Endothelial cell of umbilical vein (primary cell): ENCODE results near the gene PPP1R3D. TPM values are rescaled to one million over a fixed set of nuclear protein-coding genes. Genes with fewer than 3 reads are reported as not detected.

Source experiments
- BruUV-seq: library from RNA; stranded (reverse); fragments of 400-500 nt; replicated peaks from 2 replicates; lab custom pipeline; 2021; lab: Mats Ljungman, UMichigan
- CTCF ChIA-PET: fragments of 300-600, 350-600 bp; sonication (Branson Sonifier 250); formaldehyde crosslinking; loops from one replicate; lab custom pipeline; 2021; ENCODE audit warnings: antibody characterized with exemption, inconsistent platforms; lab: Charles Lee
- POLR2A ChIA-PET: fragments of 300-600, 350-600 bp; sonication (Branson Sonifier 250); formaldehyde crosslinking; loops from one replicate; lab custom pipeline; 2021; ENCODE audit warnings: antibody characterized with exemption, inconsistent platforms; lab: Charles Lee
- DNase-seq: peaks from one replicate; pipeline ENCODE4 v3.0.0-alpha.2; 2011; ENCODE audit warnings: low read depth, low spot score
- FAIRE-seq: peaks from 2 replicates; lab custom pipeline; 2011; peaks lifted over from hg19 to GRCh38; lab: Jason Lieb, UNC
- H2AFZ ChIP-seq: 2 replicates; pipeline ENCODE4 v1.6.0; 2012; ENCODE audit warnings: low read depth, low read length, control low read depth, inconsistent platforms
- H3K27ac ChIP-seq: 2 replicates; pipeline ENCODE4 v1.5.1; 2011; ENCODE audit warnings: low read depth, mild to moderate bottlenecking, control low read depth, low read length, moderate library complexity; ENCODE audit not compliant: insufficient read depth
- H3K27me3 ChIP-seq, 2 experiments: 2 replicates each; pipeline versions ENCODE4 v1.6.0 to v1.6.1; 2011; ENCODE audit warnings: low read length in 2 of 2, mixed read lengths in 1 of 2; ENCODE audit not compliant: control insufficient read depth in 2 of 2, insufficient read depth in 2 of 2
- H3K36me3 ChIP-seq, 2 experiments: 2 replicates in 1 of 2; 3 replicates in 1 of 2; pipeline ENCODE4 v1.5.1; 2011; ENCODE audit warnings: low read length in 2 of 2, mild to moderate bottlenecking in 1 of 2, moderate library complexity in 1 of 2; ENCODE audit not compliant: control insufficient read depth in 2 of 2, insufficient read depth in 2 of 2; ENCODE audit errors: extremely low read depth in 1 of 2
- H3K4me1 ChIP-seq: 3 replicates; pipeline ENCODE4 v1.5.1; 2011; ENCODE audit warnings: mild to moderate bottlenecking, low read length; ENCODE audit not compliant: control insufficient read depth, insufficient read depth; ENCODE audit errors: extremely low read depth
- H3K4me2 ChIP-seq: 2 replicates; pipeline ENCODE4 v1.6.1; 2011; ENCODE audit warnings: low read length, control low read depth, mixed read lengths; ENCODE audit not compliant: insufficient read depth
- H3K4me3 ChIP-seq, 3 experiments: fragments of 200-600 bp in 1 of 3; sonication (generic), shearing (Covaris generic) in 1 of 3; replicated peaks in 1 of 3; 2 replicates each; pipeline ENCODE4 v1.5.1; 2011 to 2016; ENCODE audit warnings: control low read depth in 3 of 3, low read length in 3 of 3, mild to moderate bottlenecking in 2 of 3, inconsistent platforms in 1 of 3, low read depth in 1 of 3, moderate library complexity in 1 of 3; ENCODE audit not compliant: insufficient read depth in 1 of 3
- H3K79me2 ChIP-seq: 2 replicates; pipeline ENCODE4 v1.6.0; 2012; ENCODE audit warnings: low read length, inconsistent platforms; ENCODE audit not compliant: control insufficient read depth, insufficient read depth
- H3K9ac ChIP-seq: replicated peaks from 2 replicates; pipeline ENCODE3; 2011; ENCODE audit warnings: low read length, control low read depth; ENCODE audit not compliant: insufficient read depth; ENCODE audit errors: extremely low read depth
- H3K9me1 ChIP-seq: replicated peaks from 3 replicates; pipeline ENCODE4 v1.6.0; 2011; ENCODE audit warnings: mild to moderate bottlenecking, low read length; ENCODE audit not compliant: control insufficient read depth, insufficient read depth; ENCODE audit errors: extremely low read depth
- H3K9me3 ChIP-seq: replicated peaks from 2 replicates; pipeline ENCODE4 v1.5.1; 2012; ENCODE audit warnings: low read length, inconsistent platforms; ENCODE audit not compliant: control insufficient read depth, insufficient read depth
- H4K20me1 ChIP-seq: replicated peaks from 2 replicates; pipeline ENCODE3; 2011; ENCODE audit warnings: mild to moderate bottlenecking, low read length; ENCODE audit not compliant: control insufficient read depth, insufficient read depth; ENCODE audit errors: extremely low read depth
- CTCF ChIP-seq, 2 donors: IDR thresholded peaks; 1 replicate in 1 of 2; 2 replicates in 1 of 2; pipeline ENCODE4 v1.5.1; 2011; ENCODE audit warnings: low read length in 2 of 2, mild to moderate bottlenecking in 2 of 2, moderate library complexity in 2 of 2, control low read depth in 1 of 2, inconsistent platforms in 1 of 2, low read depth in 1 of 2; ENCODE audit not compliant: insufficient read depth in 1 of 2; ENCODE audit errors: extremely low read depth in 1 of 2
- EZH2 ChIP-seq: IDR thresholded peaks from 2 replicates; pipeline ENCODE4 v1.6.1; 2012; ENCODE audit warnings: borderline replicate concordance, low read depth, mild to moderate bottlenecking, moderate library complexity, low read length, inconsistent platforms; ENCODE audit not compliant: severe bottlenecking
- FOS ChIP-seq: IDR thresholded peaks from 2 replicates; pipeline ENCODE4 v1.6.1; 2011; ENCODE audit warnings: mild to moderate bottlenecking, low read length, moderate library complexity, borderline replicate concordance; ENCODE audit not compliant: insufficient read depth
- GATA2 ChIP-seq: IDR thresholded peaks from 2 replicates; pipeline ENCODE4 v1.7.0; 2011; ENCODE audit warnings: low read depth, mild to moderate bottlenecking, moderate library complexity, mixed read lengths, low read length; ENCODE audit not compliant: insufficient read length, insufficient read depth
- JUN ChIP-seq: IDR thresholded peaks from 2 replicates; pipeline ENCODE4 v1.6.1; 2011; ENCODE audit warnings: borderline replicate concordance, low read depth; ENCODE audit not compliant: insufficient read length, insufficient read depth
- MYC ChIP-seq: IDR thresholded peaks from one replicate; pipeline ENCODE4 v1.6.1; 2011; ENCODE audit warnings: mild to moderate bottlenecking, low read depth, low read length
- POLR2A ChIP-seq: IDR thresholded peaks from 2 replicates; pipeline ENCODE4 v1.6.1; 2012; ENCODE audit warnings: low read depth, mild to moderate bottlenecking, control low read depth, low read length
- POLR2AphosphoS5 ChIP-seq: IDR thresholded peaks from 2 replicates; pipeline ENCODE4 v1.6.1; 2012; ENCODE audit warnings: low read depth, mild to moderate bottlenecking, control low read depth, low read length, moderate library complexity; ENCODE audit not compliant: insufficient read depth
- dilution Hi-C: fragments of 300-500 bp; cut with MboI; formaldehyde crosslinking; loops from one replicate; pipeline ENCODE4 v1.15.0; 2019; ENCODE audit warnings: low sequenced_read_pairs; ENCODE audit not compliant: extremely low pct_ligation_motif_present
- intact Hi-C: fragments of 100-400 bp; cut with micrococcal nuclease; formaldehyde crosslinking; loops from one replicate; pipeline ENCODE4 v1.10.0; 2022
- polyA plus RNA-seq, 4 experiments: library from polyadenylated mRNA; depleted of rRNA in 3 of 4; stranded (reverse) in 3 of 4; unstranded in 1 of 4; fragments of >200 nt; gene quantifications; 2 replicates each; pipeline versions ENCODE4 v1.2.1 to v1.2.3, GENCODE V29; 2011 to 2012; ENCODE audit warnings: missing spikeins in 1 of 4
- total RNA-seq: library from RNA; stranded (reverse); gene quantifications from 2 replicates; pipeline ENCODE4 v1.2.3, GENCODE V29; 2021
- TF ChIP-seq, protein P1 (sequence below): IDR thresholded peaks from 2 replicates; pipeline ENCODE4 v1.6.1; 2011; ENCODE audit not compliant: insufficient read depth, insufficient read length

PPP1R3D gene
- total and polyA plus RNA-seq, 2 donors (not counting 3 experiments of a cell fraction or from before 2014, with no cell fraction given), result 1.7 to 5.2 TPM

DNA sequence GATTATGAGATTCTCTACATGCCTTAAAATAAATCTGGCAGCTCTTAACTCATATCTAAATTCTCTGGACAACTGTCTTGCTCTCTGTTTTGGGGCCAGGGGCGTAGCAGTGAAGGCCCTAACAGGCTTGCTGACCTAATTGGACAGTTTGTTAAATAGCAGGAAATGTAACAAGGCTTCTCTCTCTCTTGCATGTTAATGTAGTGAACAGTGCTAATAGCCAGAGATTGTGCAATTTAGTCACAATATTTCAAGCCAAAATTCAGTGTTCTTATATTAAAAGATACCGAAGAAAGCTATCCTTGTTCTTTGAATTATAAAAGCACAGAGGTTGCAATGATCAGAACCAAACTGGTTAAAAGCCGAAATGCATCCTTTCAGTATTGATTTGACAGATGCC, 3.0 kb downstream of the PPP1R3D start:
- H3K36me3 ChIP-seq, result no peaks in the 10 kb centered on the region
- BruUV-seq, result no TSS peak
- dilution Hi-C loops (no loop called here), intact Hi-C loops (no loop called here)
- peaks cover 16% of the 10 kb centered on the region for H3K4me1 ChIP-seq
- no peak overlapping the region for H3K27ac ChIP-seq
- no peak overlapping the region for H2AFZ ChIP-seq
- ChIA-PET CTCF (interaction anchor here (0.9 to 1.0 kb wide), 3 partner anchors 9 to 18 kb away, joined by 3 read pairs; no protein-coding TSS in a partner anchor), POLR2A (no interaction called here)
- H3K27me3 ChIP-seq, result no peaks in the 10 kb centered on the region
- H4K20me1 ChIP-seq, result no peaks in the 10 kb centered on the region
- H3K9me1 ChIP-seq, result no peaks in the 10 kb centered on the region
- H3K4me2 ChIP-seq, result no peak overlapping the region
- TF ChIP-seq GATA2 (no peak), EZH2 (no peak), CTCF (IDR thresholded peaks at IDR 0.05; ENCODE audit: extremely low read depth in 1 of 2, insufficient read depth in 1 of 2, low read depth in 1 of 2, low read length in 2 of 2) (no peak), MYC (no peak), FOS (no peak), POLR2A (no peak), JUN (no peak), POLR2AphosphoS5 (no peak)
- TF ChIP-seq, protein P1, sequence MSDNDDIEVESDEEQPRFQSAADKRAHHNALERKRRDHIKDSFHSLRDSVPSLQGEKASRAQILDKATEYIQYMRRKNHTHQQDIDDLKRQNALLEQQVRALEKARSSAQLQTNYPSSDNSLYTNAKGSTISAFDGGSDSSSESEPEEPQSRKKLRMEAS, result no peak
- H3K79me2 ChIP-seq, result peaks cover 6% of the 10 kb centered on the region
- DNase-seq (no peak), FAIRE-seq (peak; percentile 28)
- H3K9me3 ChIP-seq, result no peaks in the 10 kb centered on the region
- no peak overlapping the region for H3K4me3 ChIP-seq
- H3K9ac ChIP-seq, result no peak overlapping the region
